Spleen (tissue), 7 donors: ENCODE results near the gene REPS2.

Experiments used
- CTCF ChIP-seq, 11 experiments: fragments of 200-600 bp in 7 of 11; fragments of 450-650 bp in 4 of 11; sonication (generic) in 4 of 11; IDR thresholded peaks in 8 of 11; conservative IDR thresholded peaks in 3 of 11; 1 replicate in 7 of 11; 2 replicates in 4 of 11; pipeline versions ENCODE4 v1.4.0 to v1.8.0; 2016 to 2021; ENCODE audit warnings: antibody characterized with exemption in 11 of 11, inconsistent platforms in 4 of 11, mild to moderate bottlenecking in 1 of 11
- POLR2A ChIP-seq, 3 donors: fragments of 450-650 bp; IDR thresholded peaks; one replicate each; pipeline ENCODE4 v1.5.1; 2017; ENCODE audit warnings: antibody characterized with exemption in 3 of 3, mild to moderate bottlenecking in 1 of 3
- donor health status: DM: no; HTN: no; CAD: no; lungs with moderate emphysema.
- donor health status: DM: no; HTN: no; CAD: no.
- donor health status: DM: no; HTN: no; CAD: no.

DNA sequence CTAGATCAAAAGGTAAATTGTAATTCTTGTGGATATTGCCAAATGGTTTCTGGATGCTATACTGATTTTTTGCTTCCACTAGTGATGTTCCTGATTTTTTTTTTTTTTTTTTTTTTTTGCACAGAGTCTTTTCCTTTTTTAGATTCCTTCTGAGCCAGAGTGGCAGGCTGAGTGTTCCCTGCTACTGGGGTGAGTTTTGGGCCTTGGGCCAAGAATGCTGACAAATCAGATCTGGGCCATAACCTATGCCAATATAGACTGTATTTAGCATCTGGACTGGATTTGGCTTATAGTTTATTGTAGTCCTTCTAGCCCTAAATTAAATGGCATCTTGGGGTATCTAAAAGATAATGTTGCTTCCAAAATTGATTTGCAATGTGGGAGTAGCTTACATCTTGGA lies 52.8 kb downstream of the REPS2 start:
- TF ChIP-seq POLR2A (IDR thresholded peaks at IDR 0.05) (no peak), CTCF (IDR thresholded peaks at IDR 0.05 in 8 of 11, conservative IDR thresholded peaks at IDR 0.05 in 3 of 11) (no peak)
